ENCODE results near the gene CPB2.

The CPB2 gene, protein sequence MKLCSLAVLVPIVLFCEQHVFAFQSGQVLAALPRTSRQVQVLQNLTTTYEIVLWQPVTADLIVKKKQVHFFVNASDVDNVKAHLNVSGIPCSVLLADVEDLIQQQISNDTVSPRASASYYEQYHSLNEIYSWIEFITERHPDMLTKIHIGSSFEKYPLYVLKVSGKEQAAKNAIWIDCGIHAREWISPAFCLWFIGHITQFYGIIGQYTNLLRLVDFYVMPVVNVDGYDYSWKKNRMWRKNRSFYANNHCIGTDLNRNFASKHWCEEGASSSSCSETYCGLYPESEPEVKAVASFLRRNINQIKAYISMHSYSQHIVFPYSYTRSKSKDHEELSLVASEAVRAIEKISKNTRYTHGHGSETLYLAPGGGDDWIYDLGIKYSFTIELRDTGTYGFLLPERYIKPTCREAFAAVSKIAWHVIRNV

GRCh38 chr13:46104868-46105267 lies at the start of gene CPB2:
TSS of gene CPB2 (minus strand) at chr13:46105033. CDS start at chr13:46105009, 24 bp downstream.
- TF ChIP-seq, protein P1, sequence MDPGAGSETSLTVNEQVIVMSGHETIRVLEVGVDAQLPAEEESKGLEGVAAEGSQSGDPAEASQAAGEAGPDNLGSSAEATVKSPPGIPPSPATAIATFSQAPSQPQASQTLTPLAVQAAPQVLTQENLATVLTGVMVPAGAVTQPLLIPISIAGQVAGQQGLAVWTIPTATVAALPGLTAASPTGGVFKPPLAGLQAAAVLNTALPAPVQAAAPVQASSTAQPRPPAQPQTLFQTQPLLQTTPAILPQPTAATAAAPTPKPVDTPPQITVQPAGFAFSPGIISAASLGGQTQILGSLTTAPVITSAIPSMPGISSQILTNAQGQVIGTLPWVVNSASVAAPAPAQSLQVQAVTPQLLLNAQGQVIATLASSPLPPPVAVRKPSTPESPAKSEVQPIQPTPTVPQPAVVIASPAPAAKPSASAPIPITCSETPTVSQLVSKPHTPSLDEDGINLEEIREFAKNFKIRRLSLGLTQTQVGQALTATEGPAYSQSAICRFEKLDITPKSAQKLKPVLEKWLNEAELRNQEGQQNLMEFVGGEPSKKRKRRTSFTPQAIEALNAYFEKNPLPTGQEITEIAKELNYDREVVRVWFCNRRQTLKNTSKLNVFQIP (CRISPR knock-in tag; IDR thresholded peaks at IDR 0.05; ENCODE audit: borderline replicate concordance, low read depth) = no peak
- no peak for TF ChIP-seq GLIS3 (CRISPR knock-in tag; IDR thresholded peaks at IDR 0.05)
- no peak for TF ChIP-seq TCF4 (CRISPR knock-in tag; IDR thresholded peaks at IDR 0.05; ENCODE audit: borderline replicate concordance)
- TF ChIP-seq OSR1 (CRISPR knock-in tag; IDR thresholded peaks at IDR 0.05) = no peak
- TF ChIP-seq ESRRG (CRISPR knock-in tag; IDR thresholded peaks at IDR 0.05) = no peak
- no peak for TF ChIP-seq CSDC2 (CRISPR knock-in tag; IDR thresholded peaks at IDR 0.05)
- TF ChIP-seq RARB (CRISPR knock-in tag; IDR thresholded peaks at IDR 0.05) = no peak
- TF ChIP-seq ZNF565 (CRISPR knock-in tag; conservative IDR thresholded peaks at IDR 0.05; ENCODE audit: low read depth) = no peak
- TF ChIP-seq PPARA (CRISPR knock-in tag; IDR thresholded peaks at IDR 0.05; ENCODE audit: borderline replicate concordance) = no peak
- ATAC-seq = no peak

GRCh38 chr13:46154136-46154801 lies 49.4 kb upstream of the CPB2 start:
- no peak for ATAC-seq
- peak; percentile 98 for TF ChIP-seq ISL1 (CRISPR knock-in tag; IDR thresholded peaks at IDR 0.05)
- TF ChIP-seq PPARA (CRISPR knock-in tag; IDR thresholded peaks at IDR 0.05; ENCODE audit: borderline replicate concordance) = no peak

DNA sequence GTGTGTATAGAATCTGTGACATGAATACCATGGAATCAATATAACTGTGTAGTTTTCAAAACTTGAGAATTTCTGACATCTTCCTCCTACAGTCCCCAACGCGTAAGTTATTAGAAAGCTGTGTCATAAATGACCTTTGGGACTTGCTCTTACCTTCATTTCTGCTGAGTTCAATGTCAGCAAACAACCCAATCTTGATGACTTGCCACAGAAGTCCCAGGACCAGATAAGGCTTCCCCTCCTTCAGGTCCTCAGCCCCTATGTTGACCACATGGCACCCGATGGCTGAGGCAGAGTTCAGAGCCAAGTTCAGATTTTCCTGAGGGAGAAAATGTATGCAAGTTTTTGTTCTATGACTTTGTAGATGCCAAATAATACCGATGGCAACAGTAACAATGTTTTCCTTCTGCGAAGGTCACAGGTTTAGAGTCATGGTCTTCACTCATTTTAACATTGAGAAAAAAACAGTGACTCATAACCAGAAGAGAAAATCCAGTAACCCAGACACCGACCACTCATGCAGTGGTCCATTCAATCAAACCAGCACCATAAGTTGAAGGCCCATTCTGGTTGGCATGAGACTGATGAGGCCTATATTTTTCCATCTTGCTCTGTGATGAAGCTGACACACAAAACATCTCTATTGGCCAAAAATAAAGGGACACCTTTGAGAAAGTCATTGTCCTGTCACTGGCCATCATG lies 47.9 kb upstream of the CPB2 start:
- ATAC-seq = no peak
- TF ChIP-seq BACH2 (CRISPR knock-in tag; IDR thresholded peaks at IDR 0.05; ENCODE audit: borderline replicate concordance) (no peak), ESRRG (CRISPR knock-in tag; IDR thresholded peaks at IDR 0.05) (no peak), TOX (CRISPR knock-in tag; IDR thresholded peaks at IDR 0.05; ENCODE audit: borderline replicate concordance) (no peak)

- no peak for TF ChIP-seq ZNF565 (CRISPR knock-in tag; conservative IDR thresholded peaks at IDR 0.05; ENCODE audit: low read depth)
- TF ChIP-seq ISL1 (CRISPR knock-in tag; IDR thresholded peaks at IDR 0.05) = peak; percentile 59
- no peak for ATAC-seq
These were observed 45.4 kb upstream of the CPB2 start for GRCh38 chr13:46150134-46150693.

DNA sequence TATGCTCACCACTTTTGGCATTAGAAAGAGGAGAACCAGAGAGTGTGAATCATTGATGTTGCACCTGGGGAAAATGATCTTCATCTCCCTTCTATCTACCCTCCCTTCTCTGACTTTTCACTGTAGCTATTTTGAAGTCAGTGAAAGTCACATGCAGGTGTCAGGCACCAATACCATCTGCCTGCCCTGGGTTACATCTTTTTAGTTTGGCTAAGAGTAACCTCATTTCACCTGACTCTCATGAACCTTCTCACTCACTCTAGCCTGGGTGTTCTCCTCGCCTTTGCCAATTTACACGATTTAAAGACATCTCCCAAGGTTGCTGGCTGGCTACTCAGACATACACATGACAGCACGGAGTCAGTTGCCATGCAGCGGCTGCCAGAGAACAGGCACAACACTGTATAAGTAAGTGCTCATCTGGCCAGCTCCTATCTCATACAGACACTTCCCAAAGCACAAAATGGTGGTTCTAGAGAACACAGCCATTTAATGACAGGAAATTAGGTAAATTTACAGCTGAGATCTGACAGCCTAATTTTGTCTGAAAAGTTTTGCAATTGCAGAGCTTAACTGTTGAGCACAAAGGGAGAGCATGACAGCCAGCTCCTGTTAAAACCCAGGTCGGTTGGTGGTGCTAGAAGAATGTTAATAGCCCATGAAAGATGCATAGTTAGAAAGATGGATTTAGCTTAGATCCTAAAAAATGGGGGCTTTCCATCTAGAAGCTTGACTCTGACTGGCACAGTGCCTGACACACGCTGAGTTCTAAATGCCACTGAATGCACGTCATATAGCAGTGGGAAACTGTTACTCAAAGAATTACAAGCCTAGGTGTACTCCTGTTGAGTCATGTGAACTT lies 44.7 kb upstream of the CPB2 start:
- TF ChIP-seq, protein P2, sequence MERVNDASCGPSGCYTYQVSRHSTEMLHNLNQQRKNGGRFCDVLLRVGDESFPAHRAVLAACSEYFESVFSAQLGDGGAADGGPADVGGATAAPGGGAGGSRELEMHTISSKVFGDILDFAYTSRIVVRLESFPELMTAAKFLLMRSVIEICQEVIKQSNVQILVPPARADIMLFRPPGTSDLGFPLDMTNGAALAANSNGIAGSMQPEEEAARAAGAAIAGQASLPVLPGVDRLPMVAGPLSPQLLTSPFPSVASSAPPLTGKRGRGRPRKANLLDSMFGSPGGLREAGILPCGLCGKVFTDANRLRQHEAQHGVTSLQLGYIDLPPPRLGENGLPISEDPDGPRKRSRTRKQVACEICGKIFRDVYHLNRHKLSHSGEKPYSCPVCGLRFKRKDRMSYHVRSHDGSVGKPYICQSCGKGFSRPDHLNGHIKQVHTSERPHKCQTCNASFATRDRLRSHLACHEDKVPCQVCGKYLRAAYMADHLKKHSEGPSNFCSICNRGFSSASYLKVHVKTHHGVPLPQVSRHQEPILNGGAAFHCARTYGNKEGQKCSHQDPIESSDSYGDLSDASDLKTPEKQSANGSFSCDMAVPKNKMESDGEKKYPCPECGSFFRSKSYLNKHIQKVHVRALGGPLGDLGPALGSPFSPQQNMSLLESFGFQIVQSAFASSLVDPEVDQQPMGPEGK (CRISPR knock-in tag; IDR thresholded peaks at IDR 0.05; ENCODE audit: borderline replicate concordance) = no peak
- TF ChIP-seq ISL1 (CRISPR knock-in tag; IDR thresholded peaks at IDR 0.05) = peak; percentile 51
- ATAC-seq = no peak

DNA sequence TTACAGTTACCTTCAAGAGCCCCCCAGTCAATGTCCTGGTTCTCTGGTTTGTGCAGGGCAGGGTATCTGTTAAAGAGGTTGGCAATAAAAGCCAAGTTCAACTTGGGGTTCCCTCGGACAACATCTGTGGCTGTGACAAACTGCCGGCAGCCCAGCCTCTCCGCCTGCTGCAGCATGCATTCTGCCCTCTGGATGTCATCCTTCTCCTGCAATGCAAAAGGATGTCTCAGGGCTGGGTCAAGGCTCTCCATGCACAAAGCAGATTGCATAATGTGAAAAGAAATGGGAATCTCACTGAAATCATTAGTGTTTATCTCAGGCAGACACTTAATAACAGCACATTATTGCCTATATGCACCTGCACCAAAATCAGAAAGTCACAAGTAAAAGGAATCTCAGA lies 42.1 kb upstream of the CPB2 start:
- no peak for TF ChIP-seq ISL1 (CRISPR knock-in tag; IDR thresholded peaks at IDR 0.05)
- TF ChIP-seq TSHZ2 (CRISPR knock-in tag; IDR thresholded peaks at IDR 0.05) = no peak
- TF ChIP-seq ZC3H10 (CRISPR knock-in tag; IDR thresholded peaks at IDR 0.05) = no peak
- no peak for TF ChIP-seq CSDC2 (CRISPR knock-in tag; IDR thresholded peaks at IDR 0.05)
- TF ChIP-seq, protein P3, sequence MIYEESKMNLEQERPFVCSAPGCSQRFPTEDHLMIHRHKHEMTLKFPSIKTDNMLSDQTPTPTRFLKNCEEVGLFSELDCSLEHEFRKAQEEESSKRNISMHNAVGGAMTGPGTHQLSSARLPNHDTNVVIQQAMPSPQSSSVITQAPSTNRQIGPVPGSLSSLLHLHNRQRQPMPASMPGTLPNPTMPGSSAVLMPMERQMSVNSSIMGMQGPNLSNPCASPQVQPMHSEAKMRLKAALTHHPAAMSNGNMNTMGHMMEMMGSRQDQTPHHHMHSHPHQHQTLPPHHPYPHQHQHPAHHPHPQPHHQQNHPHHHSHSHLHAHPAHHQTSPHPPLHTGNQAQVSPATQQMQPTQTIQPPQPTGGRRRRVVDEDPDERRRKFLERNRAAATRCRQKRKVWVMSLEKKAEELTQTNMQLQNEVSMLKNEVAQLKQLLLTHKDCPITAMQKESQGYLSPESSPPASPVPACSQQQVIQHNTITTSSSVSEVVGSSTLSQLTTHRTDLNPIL (CRISPR knock-in tag; IDR thresholded peaks at IDR 0.05; ENCODE audit: low read depth) = no peak
- TF ChIP-seq, protein P1 (CRISPR knock-in tag; IDR thresholded peaks at IDR 0.05; ENCODE audit: borderline replicate concordance, low read depth) = no peak
- no peak for TF ChIP-seq SNAI2 (CRISPR knock-in tag; IDR thresholded peaks at IDR 0.05)
- no peak for TF ChIP-seq ZNF565 (CRISPR knock-in tag; conservative IDR thresholded peaks at IDR 0.05; ENCODE audit: low read depth)
- ATAC-seq = peak; percentile 68; the same call in 2 of the 3 replicates
